ENCODE results near the gene LRRC7.

LRRC7 gene

DNA sequence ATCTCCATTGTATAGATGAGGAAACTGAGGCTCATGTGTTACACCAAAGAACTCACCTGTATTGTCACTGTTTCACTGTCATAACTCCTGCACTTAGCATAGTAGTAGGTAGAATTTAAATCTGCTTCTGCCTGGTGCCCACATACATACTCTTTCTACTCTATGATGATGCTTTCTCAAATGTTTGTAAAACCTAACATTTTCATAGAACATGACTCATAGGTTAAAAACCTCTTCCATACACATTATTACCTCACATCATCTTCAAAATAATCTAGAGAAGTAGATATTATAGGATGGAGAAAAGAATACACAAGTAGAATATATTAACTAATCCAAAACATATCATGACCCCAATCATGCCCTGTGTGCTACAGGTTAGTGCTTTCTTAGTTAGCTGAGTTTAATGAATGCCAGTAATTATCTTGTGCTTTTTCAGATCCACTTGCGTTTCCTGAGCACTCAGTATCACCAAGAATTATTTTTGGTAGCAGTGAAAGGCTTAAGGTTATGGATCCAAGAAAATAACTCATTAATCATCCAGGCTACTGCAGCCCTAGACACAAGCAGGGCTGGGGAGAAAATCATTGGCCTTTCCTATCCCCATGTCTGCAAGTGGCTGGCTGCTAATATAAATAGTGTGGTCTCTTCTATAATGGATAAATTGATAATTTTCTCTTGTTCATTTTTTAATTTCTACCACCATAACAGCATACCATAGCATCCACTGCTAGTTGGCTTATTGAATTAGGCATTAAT, 480.8 kb downstream of the LRRC7 start:
- DNase-seq, result no peak

- no peak for DNase-seq
Measured at GRCh38 chr1:70051926-70052325, 484.2 kb downstream of the LRRC7 start.

- no peak for DNase-seq
Measured at GRCh38 chr1:70057500-70057899, 489.8 kb downstream of the LRRC7 start.

DNA sequence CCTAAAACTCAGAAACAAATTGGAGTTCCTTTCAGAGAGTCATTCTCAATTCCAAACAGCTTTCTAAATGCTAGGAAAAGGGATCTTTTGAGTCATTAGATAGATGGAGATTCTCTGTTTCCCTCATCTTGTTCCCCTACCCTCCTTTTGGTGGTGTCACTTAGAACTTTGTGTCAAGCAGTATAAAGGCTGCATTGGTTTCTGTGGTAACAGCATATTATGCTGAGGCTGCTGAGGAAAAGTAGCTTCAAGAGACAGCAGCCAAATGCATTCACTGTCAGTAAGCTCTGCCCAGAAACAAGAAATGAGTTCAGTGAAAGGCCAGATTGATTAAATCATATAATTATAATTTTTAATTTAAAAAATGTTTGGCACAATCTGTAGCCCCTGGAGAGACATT, 493.5 kb downstream of the LRRC7 start:
- DNase-seq, result no peak

GRCh38 chr1:70063861-70064260, 496.1 kb downstream of the LRRC7 start:
- no peak for DNase-seq

DNA sequence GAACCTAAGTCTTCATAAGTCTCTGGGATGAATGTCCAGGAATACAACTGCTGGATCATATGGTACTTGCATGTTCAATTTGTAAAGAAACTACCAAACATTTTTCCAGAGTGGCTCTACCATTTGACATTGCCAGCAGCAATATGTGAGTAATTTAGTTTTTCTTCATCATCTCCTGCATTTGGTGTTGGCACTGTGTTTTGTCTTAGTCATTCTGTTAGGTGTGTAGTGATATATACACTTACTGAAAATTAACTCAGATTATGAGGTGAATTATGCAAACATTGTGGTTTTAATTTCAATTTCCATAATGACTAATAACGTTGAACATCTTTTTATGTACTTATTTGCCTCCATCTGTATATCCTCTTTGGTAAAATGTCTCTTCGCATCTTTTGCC, 499.0 kb downstream of the LRRC7 start:
- no peak for DNase-seq

DNA sequence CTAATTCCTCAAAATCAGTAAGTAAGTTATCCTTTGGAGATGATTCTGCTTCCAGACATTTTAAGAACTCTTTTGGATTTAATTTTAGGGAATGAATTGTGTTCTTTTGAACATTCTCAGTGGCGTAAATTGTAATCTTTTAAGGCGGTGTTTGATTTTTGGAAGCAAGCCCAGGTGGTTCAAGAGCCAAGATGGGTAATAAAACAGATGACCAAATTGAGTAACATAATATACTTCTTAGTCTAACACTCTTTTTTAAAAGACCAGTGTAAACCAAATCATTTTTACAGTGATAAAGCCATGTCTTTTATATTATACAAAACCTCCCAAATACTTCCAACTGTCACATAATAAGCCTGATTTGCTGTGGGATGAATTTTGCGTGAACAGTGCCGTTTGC, 503.9 kb downstream of the LRRC7 start:
- DNase-seq, result no peak

DNA sequence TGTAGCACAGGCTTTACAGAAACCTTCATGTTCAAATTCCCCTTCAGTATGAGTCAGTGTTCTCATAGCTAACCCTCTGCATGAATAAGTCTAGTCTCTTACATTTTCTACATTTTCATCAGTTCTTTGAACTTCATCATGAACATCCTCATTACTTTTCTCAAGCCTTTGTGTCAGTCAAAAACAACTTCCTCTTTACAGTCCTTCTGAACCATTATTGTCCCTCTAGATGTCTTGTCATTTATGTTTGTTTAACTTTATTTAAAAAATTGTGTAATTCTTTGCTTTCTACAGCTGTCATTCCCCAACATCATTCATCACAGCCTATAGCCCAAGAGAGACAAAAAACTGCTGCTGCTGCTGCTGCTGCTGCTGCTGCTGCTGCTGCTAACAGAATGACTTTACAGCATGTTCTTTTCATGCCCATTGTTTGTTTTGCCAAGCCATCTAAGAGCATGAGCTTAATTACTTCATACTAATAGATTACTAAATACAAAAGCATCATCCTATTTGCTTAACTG, 504.6 kb downstream of the LRRC7 start:
- no peak for DNase-seq

DNA sequence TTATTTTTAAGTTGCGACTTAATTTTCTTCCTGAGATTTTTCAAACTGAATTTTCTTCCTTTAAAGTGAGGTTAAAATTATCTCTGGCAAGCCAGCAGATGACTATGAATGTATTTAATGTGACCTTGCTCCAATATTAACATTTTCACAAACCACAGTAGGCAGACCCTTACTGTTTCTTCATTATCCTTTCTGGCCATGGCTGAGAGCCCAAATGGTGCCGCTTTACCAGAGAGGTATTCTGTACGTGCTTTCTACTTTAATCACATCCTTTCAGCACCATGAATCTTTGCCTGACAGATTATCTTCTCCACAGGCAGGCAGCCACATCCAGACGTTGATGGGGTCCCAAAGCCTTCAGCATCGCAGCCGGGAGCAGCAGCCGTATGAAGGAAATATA, 508.0 kb downstream of the LRRC7 start:
- no peak for DNase-seq

- no peak for DNase-seq
Measured at GRCh38 chr1:70077066-70077465, 509.3 kb downstream of the LRRC7 start.

DNA sequence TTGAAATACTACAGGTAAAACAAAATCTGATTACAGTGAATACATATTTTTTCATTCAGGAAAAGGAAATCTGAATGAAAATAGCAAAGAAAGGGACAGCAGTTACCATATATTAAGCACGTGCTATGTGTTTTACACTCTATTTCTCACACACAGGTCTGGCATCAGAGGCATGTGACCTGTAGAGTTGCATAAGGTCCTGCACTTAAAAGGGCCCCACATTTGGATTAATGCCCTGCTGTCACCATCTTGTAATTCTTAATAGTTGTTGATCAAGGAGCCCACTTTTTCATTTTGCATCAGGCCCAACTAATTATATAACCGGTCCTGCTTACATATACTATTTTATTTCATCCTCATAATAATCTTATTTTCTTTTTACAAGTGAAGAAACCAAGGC, 511.8 kb downstream of the LRRC7 start:
- no peak for DNase-seq

DNA sequence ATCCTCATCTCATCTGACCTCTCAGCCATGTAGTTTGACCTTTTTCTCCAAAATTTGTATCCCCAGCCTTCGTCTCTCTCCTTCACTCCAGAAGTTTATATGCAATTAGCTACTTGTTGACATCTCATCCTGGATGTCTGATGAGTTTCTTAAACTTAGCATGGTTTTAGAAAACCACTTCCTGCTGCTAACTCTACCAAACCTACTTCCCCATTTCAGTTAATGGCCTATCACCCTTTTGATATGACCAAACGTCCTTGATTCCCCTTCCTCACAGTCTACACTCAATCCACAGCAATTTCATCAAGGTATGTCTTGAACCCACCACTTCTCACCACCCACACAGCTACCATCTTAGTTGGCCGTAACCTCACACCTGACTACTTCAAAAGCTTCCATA, 515.8 kb downstream of the LRRC7 start:
- DNase-seq, result no peak

GRCh38 chr1:70084314-70084915, 516.7 kb downstream of the LRRC7 start:
- no peak for DNase-seq

DNA sequence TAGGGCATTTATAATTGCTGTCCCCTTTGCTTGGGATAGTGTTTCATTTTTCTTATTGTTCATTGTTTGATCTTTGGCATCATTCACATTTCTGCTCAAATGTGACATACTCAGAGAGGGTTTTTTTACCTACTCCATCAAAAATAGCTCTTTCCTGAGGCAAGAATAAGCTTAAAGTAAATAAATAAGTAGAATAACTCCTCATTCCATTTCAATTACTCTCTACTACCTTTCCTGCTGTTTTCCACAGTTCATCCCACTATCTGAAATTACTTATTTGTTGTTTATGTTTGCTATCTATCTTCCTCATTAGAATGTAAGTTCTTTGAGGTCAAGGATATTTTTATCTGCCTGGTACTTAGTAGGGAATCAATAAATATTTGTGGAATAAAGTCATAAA, 517.8 kb downstream of the LRRC7 start:
- DNase-seq, result no peak

GRCh38 chr1:70086897-70087296, 519.2 kb downstream of the LRRC7 start:
- DNase-seq, result no peak

- no peak for DNase-seq
Measured at GRCh38 chr1:70090141-70090540, 522.4 kb downstream of the LRRC7 start.

GRCh38 chr1:70090875-70091274, 523.2 kb downstream of the LRRC7 start:
- no peak for DNase-seq

- no peak for DNase-seq
Measured at GRCh38 chr1:70091811-70092210, 524.1 kb downstream of the LRRC7 start.

DNA sequence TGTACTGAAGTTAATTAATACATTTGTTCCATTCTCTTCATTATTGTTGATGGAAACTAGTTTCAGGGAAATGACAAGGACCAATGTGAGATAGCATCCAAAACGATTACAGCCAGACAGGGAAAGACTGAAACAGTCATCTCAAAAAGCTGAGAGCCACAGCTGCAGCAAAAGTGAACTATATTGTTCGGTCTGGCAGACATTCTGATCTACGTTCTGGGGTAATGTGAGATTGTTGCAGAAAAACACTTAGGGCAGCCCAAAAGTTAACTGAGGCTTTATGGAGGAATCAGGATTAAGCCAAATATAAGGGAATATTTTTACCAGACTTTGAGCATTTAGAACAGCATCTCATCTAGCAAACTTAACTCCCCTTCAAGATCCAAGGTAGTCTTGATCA, 524.8 kb downstream of the LRRC7 start:
- DNase-seq, result no peak

DNA sequence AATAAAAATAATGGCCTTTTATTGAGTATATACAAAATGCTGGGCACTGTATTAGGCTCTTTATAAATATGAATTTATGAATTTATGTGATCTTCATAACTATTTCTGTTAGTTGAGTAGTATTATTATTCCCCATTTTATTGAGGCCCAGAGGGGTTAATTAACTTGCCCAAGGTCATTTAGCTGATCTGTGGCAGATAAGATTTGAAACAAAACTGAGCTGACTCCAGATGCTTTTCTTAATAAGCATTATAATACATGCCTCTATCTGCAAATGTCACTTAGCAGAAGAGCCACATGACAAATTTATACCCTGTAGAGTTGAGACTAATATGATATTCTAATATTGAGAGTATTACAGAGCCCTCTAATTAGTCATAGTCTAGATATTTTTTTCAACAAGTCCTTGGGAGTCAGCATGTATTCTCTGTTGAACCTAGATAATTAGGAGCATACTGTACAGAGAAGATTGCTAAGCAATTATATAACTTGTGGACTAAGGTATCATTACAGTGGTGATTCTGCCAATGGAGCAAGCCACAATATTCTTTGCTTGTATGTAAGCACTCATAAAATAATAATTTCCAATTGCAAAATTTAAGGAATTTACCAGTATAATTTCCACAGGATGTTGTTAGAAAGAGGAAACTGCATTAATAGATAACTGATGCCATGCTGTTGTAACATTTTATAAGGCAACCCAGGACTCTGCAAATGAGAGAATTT, 525.7 kb downstream of the LRRC7 start:
- no peak for DNase-seq

DNA sequence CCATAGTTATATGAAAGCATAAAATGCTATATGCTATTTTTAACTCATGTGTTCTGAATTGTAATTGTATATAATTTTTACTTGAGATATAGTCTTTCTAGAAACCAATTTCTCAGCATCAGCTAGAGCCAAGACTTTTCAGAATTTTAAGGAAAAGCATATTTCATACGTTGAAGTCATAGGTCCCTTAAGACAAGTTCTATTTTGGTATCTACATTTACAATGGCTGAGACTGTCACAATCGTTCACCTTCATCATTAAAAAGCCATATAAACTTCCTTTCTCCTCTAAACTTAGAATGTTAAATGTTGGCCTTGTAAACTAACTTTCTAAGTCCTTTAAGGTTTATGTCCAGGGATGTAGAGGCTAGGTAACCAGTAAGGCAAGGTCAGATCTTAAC, 533.5 kb downstream of the LRRC7 start:
- no peak for DNase-seq

- no peak for DNase-seq
Measured at GRCh38 chr1:70101774-70102173, 534.1 kb downstream of the LRRC7 start.

GRCh38 chr1:70103770-70104169, 536.0 kb downstream of the LRRC7 start:
- no peak for DNase-seq

DNA sequence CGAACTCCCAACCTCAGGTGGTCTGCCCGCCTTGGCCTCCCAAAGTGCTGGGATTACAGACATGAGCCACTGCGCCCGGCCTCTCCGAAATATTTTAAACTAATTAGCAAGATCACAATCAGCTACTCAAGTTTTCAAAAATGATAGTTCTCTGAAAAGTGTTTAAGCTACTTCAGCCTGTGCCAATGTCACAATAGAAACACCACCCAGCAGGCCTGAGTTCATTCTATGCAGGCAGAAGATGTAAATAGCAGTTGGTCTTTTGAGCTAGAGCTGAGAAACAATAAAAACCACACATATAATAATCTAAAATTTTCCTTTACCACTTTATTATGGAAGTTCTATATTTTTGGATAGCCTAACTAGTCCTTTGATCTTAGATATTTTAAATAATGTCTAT, 541.5 kb downstream of the LRRC7 start:
- no peak for DNase-seq

Measured in CD4-positive, alpha-beta T cell treated with Interferon alpha-2 for 1 hour (primary cell).